PC-9 (cell line): Measurements from ENCODE around the gene SC5D.

Experiments used
- CTCF ChIP-seq: fragments of 200-600 bp; sonication (generic); conservative IDR thresholded peaks from 2 replicates; pipeline ENCODE4 v1.6.1; 2017; ENCODE audit warnings: mixed run types, antibody characterized with exemption, mild to moderate bottlenecking, moderate library complexity
- EZH2 ChIP-seq: fragments of 200-600 bp; sonication (generic); IDR thresholded peaks from 2 replicates; pipeline ENCODE4 v1.8.0; 2017; ENCODE audit warnings: antibody characterized with exemption, low read depth

- no peak for TF ChIP-seq CTCF
- no peak for TF ChIP-seq EZH2
Observed at GRCh38 chr11:121326230-121326629, 33.7 kb downstream of the SC5D start.
